ENCODE data around the gene PURA.

The PURA gene

GRCh38 chr5:140111011-140111858 lies 2.7 kb upstream of the PURA start (continued):
- TF ChIP-seq PBX3 (CRISPR knock-in tag; IDR thresholded peaks at IDR 0.05), result no peak
- TF ChIP-seq ZNF266 (tag by site-specific recombination; IDR thresholded peaks at IDR 0.05; ENCODE audit: low read depth), result no peak
- TF ChIP-seq GLI4 (tag by site-specific recombination; IDR thresholded peaks at IDR 0.05), result no peak
- no peak for TF ChIP-seq ZNF426 (tag by site-specific recombination; IDR thresholded peaks at IDR 0.05)
- no peak for TF ChIP-seq ZNF529 (tag by site-specific recombination; IDR thresholded peaks at IDR 0.05; ENCODE audit: insufficient replicate concordance)
- TF ChIP-seq OSR2 (tag by site-specific recombination; IDR thresholded peaks at IDR 0.05), result peak; percentile 57; the same call in 1 of the 2 replicates
- TF ChIP-seq ZNF677 (tag by site-specific recombination; IDR thresholded peaks at IDR 0.05), result no peak
- 0 out of 2 replicates have a peak, but pooled peaks have one; percentile 18 for TF ChIP-seq ZNF660 (tag by site-specific recombination; IDR thresholded peaks at IDR 0.05)
- no peak for TF ChIP-seq ZBTB10 (tag by site-specific recombination; IDR thresholded peaks at IDR 0.05)
- no peak for TF ChIP-seq BCL11A (tag by site-specific recombination; IDR thresholded peaks at IDR 0.05; ENCODE audit: low read depth)
- 0 out of 2 replicates have a peak, but pooled peaks have one; percentile 18 for TF ChIP-seq SP7 (tag by site-specific recombination; IDR thresholded peaks at IDR 0.05)
- TF ChIP-seq ZNF18 (tag by site-specific recombination; IDR thresholded peaks at IDR 0.05), result no peak
- no peak for TF ChIP-seq ZNF571 (tag by site-specific recombination; IDR thresholded peaks at IDR 0.05)
- TF ChIP-seq ZNF544 (tag by site-specific recombination; IDR thresholded peaks at IDR 0.05), result no peak
- TF ChIP-seq ZNF747 (tag by site-specific recombination; IDR thresholded peaks at IDR 0.05), result no peak
- TF ChIP-seq ZNF132 (tag by site-specific recombination; IDR thresholded peaks at IDR 0.05; ENCODE audit: borderline replicate concordance), result no peak
- no peak for TF ChIP-seq ZNF416 (tag by site-specific recombination; IDR thresholded peaks at IDR 0.05)
- TF ChIP-seq ZNF423 (tag by site-specific recombination; IDR thresholded peaks at IDR 0.05), result no peak
- no peak for TF ChIP-seq ZNF214 (tag by site-specific recombination; IDR thresholded peaks at IDR 0.05; ENCODE audit: borderline replicate concordance)
- TF ChIP-seq ZNF140 (tag by site-specific recombination; IDR thresholded peaks at IDR 0.05), result no peak
- no peak for TF ChIP-seq ZNF629 (tag by site-specific recombination; IDR thresholded peaks at IDR 0.05)
- TF ChIP-seq WT1 (tag by site-specific recombination; IDR thresholded peaks at IDR 0.05), result no peak
- TF ChIP-seq ZNF561 (tag by site-specific recombination; IDR thresholded peaks at IDR 0.05; ENCODE audit: borderline replicate concordance), result no peak
- no peak for TF ChIP-seq ZNF404 (tag by site-specific recombination; IDR thresholded peaks at IDR 0.05)
- no peak for TF ChIP-seq ZNF830 (tag by site-specific recombination; IDR thresholded peaks at IDR 0.05; ENCODE audit: low read depth)
- TF ChIP-seq ZNF146 (tag by site-specific recombination; IDR thresholded peaks at IDR 0.05), result no peak
- TF ChIP-seq SCRT1 (tag by site-specific recombination; IDR thresholded peaks at IDR 0.05; ENCODE audit: borderline replicate concordance), result no peak
- no peak for TF ChIP-seq GFI1B (tag by site-specific recombination; IDR thresholded peaks at IDR 0.05)
- TF ChIP-seq, protein P1, sequence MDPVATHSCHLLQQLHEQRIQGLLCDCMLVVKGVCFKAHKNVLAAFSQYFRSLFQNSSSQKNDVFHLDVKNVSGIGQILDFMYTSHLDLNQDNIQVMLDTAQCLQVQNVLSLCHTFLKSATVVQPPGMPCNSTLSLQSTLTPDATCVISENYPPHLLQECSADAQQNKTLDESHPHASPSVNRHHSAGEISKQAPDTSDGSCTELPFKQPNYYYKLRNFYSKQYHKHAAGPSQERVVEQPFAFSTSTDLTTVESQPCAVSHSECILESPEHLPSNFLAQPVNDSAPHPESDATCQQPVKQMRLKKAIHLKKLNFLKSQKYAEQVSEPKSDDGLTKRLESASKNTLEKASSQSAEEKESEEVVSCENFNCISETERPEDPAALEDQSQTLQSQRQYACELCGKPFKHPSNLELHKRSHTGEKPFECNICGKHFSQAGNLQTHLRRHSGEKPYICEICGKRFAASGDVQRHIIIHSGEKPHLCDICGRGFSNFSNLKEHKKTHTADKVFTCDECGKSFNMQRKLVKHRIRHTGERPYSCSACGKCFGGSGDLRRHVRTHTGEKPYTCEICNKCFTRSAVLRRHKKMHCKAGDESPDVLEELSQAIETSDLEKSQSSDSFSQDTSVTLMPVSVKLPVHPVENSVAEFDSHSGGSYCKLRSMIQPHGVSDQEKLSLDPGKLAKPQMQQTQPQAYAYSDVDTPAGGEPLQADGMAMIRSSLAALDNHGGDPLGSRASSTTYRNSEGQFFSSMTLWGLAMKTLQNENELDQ (tag by site-specific recombination; IDR thresholded peaks at IDR 0.05; ENCODE audit: low read depth), result no peak
- TF ChIP-seq, protein P2, sequence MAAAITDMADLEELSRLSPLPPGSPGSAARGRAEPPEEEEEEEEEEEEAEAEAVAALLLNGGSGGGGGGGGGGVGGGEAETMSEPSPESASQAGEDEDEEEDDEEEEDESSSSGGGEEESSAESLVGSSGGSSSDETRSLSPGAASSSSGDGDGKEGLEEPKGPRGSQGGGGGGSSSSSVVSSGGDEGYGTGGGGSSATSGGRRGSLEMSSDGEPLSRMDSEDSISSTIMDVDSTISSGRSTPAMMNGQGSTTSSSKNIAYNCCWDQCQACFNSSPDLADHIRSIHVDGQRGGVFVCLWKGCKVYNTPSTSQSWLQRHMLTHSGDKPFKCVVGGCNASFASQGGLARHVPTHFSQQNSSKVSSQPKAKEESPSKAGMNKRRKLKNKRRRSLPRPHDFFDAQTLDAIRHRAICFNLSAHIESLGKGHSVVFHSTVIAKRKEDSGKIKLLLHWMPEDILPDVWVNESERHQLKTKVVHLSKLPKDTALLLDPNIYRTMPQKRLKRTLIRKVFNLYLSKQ (tag by site-specific recombination; IDR thresholded peaks at IDR 0.05; ENCODE audit: borderline replicate concordance), result no peak
- no peak for TF ChIP-seq ZNF121 (tag by site-specific recombination; IDR thresholded peaks at IDR 0.05)
- no peak for TF ChIP-seq ZNF184 (tag by site-specific recombination; IDR thresholded peaks at IDR 0.05)
